Measurements from ENCODE around the gene CCNF. TPM values are rescaled to one million over a fixed set of nuclear protein-coding genes. Genes with fewer than 3 reads are reported as not detected.
A peak's percentile ranks its signal among the peaks of the same experiment; 100 is the strongest.

CCNF gene
- total RNA-seq, 1 donor from 2014 or later = 48.9 TPM

GRCh38 chr16:2482249-2482648 is 53.0 kb downstream of the CCNF start:
- H3K36me3 Mint-ChIP-seq (ENCODE audit: low read depth) = no peaks in the 10 kb centered on the region
- H3K9me3 Mint-ChIP-seq = no peaks in the 10 kb centered on the region
- H3K4me3 Mint-ChIP-seq (ENCODE audit: low read depth) = no peak overlapping the region
- DNase-seq (ENCODE audit: low spot score) = no peak
- no peaks in the 10 kb centered on the region for H3K27me3 Mint-ChIP-seq (ENCODE audit: low read depth)
- peaks cover 6% of the 10 kb centered on the region for H3K4me1 Mint-ChIP-seq (ENCODE audit: low read depth)
- intact Hi-C loops (cut with micrococcal nuclease) = no loop called here
- H3K27ac Mint-ChIP-seq = no peak overlapping the region

- Mint-ChIP-seq H3K4me3 (ENCODE audit: low read depth) (no peak overlapping the region), H3K27me3 (ENCODE audit: low read depth) (no peaks in the 10 kb centered on the region), H3K36me3 (ENCODE audit: low read depth) (no peaks in the 10 kb centered on the region), H3K9me3 (no peaks in the 10 kb centered on the region), H3K27ac (no peak overlapping the region), H3K4me1 (ENCODE audit: low read depth) (peaks cover 10% of the 10 kb centered on the region)
- intact Hi-C loops (cut with micrococcal nuclease) = no loop called here
- no peak for DNase-seq (ENCODE audit: low spot score)
Observed at GRCh38 chr16:2482708-2483534, 53.7 kb downstream of the CCNF start.

- DNase-seq (ENCODE audit: low spot score) = no peak
- H3K9me3 Mint-ChIP-seq = no peaks in the 10 kb centered on the region
- intact Hi-C loops (cut with micrococcal nuclease) = no loop called here
- no peaks in the 10 kb centered on the region for H3K36me3 Mint-ChIP-seq (ENCODE audit: low read depth)
- H3K4me1 Mint-ChIP-seq (ENCODE audit: low read depth) = peaks cover 13% of the 10 kb centered on the region
- H3K27ac Mint-ChIP-seq = no peak overlapping the region
- H3K27me3 Mint-ChIP-seq (ENCODE audit: low read depth) = no peaks in the 10 kb centered on the region
- H3K4me3 Mint-ChIP-seq (ENCODE audit: low read depth) = no peak overlapping the region
Observed at GRCh38 chr16:2483939-2484897, 55.0 kb downstream of the CCNF start.

GRCh38 chr16:2484898-2485508 is 55.8 kb downstream of the CCNF start:
- H3K4me1 Mint-ChIP-seq (ENCODE audit: low read depth) = peaks cover 13% of the 10 kb centered on the region
- intact Hi-C loops (cut with micrococcal nuclease) = no loop called here
- H3K4me3 Mint-ChIP-seq (ENCODE audit: low read depth) = no peak overlapping the region
- no peaks in the 10 kb centered on the region for H3K9me3 Mint-ChIP-seq
- DNase-seq (ENCODE audit: low spot score) = no peak
- no peaks in the 10 kb centered on the region for H3K36me3 Mint-ChIP-seq (ENCODE audit: low read depth)
- H3K27me3 Mint-ChIP-seq (ENCODE audit: low read depth) = no peaks in the 10 kb centered on the region
- H3K27ac Mint-ChIP-seq = no peak overlapping the region

GRCh38 chr16:2485811-2486507 is 56.7 kb downstream of the CCNF start:
- no peaks in the 10 kb centered on the region for H3K27me3 Mint-ChIP-seq (ENCODE audit: low read depth)
- no peaks in the 10 kb centered on the region for H3K9me3 Mint-ChIP-seq
- DNase-seq (ENCODE audit: low spot score) = no peak
- no peaks in the 10 kb centered on the region for H3K36me3 Mint-ChIP-seq (ENCODE audit: low read depth)
- no peak overlapping the region for H3K27ac Mint-ChIP-seq
- peaks cover 13% of the 10 kb centered on the region for H3K4me1 Mint-ChIP-seq (ENCODE audit: low read depth)
- intact Hi-C loops (cut with micrococcal nuclease) = no loop called here
- H3K4me3 Mint-ChIP-seq (ENCODE audit: low read depth) = no peak overlapping the region

- Mint-ChIP-seq H3K4me1 (ENCODE audit: low read depth) (peaks cover 13% of the 10 kb centered on the region), H3K4me3 (ENCODE audit: low read depth) (peak overlapping the region; percentile 31), H3K9me3 (no peaks in the 10 kb centered on the region), H3K27ac (peak overlapping the region; percentile 36), H3K27me3 (ENCODE audit: low read depth) (no peaks in the 10 kb centered on the region), H3K36me3 (ENCODE audit: low read depth) (no peaks in the 10 kb centered on the region)
- DNase-seq (ENCODE audit: low spot score) = peak; percentile 51
- intact Hi-C loops (cut with micrococcal nuclease) = no loop called here
Observed at GRCh38 chr16:2486645-2487516, 57.6 kb downstream of the CCNF start.

GRCh38 chr16:2487517-2487842 is 58.2 kb downstream of the CCNF start:
- no peaks in the 10 kb centered on the region for H3K9me3 Mint-ChIP-seq
- peaks cover 13% of the 10 kb centered on the region for H3K4me1 Mint-ChIP-seq (ENCODE audit: low read depth)
- H3K27me3 Mint-ChIP-seq (ENCODE audit: low read depth) = no peaks in the 10 kb centered on the region
- H3K27ac Mint-ChIP-seq = peak overlapping the region; percentile 36
- intact Hi-C loops (cut with micrococcal nuclease) = no loop called here
- H3K36me3 Mint-ChIP-seq (ENCODE audit: low read depth) = no peaks in the 10 kb centered on the region
- no peak for DNase-seq (ENCODE audit: low spot score)
- H3K4me3 Mint-ChIP-seq (ENCODE audit: low read depth) = peak overlapping the region; percentile 31

GRCh38 chr16:2487903-2488531 is 58.8 kb downstream of the CCNF start:
- H3K36me3 Mint-ChIP-seq (ENCODE audit: low read depth) = no peaks in the 10 kb centered on the region
- no peaks in the 10 kb centered on the region for H3K27me3 Mint-ChIP-seq (ENCODE audit: low read depth)
- no peak for DNase-seq (ENCODE audit: low spot score)
- peaks cover 13% of the 10 kb centered on the region for H3K4me1 Mint-ChIP-seq (ENCODE audit: low read depth)
- no peak overlapping the region for H3K27ac Mint-ChIP-seq
- H3K4me3 Mint-ChIP-seq (ENCODE audit: low read depth) = no peak overlapping the region
- intact Hi-C loops (cut with micrococcal nuclease) = no loop called here
- no peaks in the 10 kb centered on the region for H3K9me3 Mint-ChIP-seq

- Mint-ChIP-seq H3K27ac (no peak overlapping the region), H3K36me3 (ENCODE audit: low read depth) (no peaks in the 10 kb centered on the region), H3K9me3 (no peaks in the 10 kb centered on the region), H3K4me3 (ENCODE audit: low read depth) (no peak overlapping the region), H3K27me3 (ENCODE audit: low read depth) (no peaks in the 10 kb centered on the region), H3K4me1 (ENCODE audit: low read depth) (peaks cover 13% of the 10 kb centered on the region)
- DNase-seq (ENCODE audit: low spot score) = no peak
- intact Hi-C loops (cut with micrococcal nuclease) = no loop called here
Observed at GRCh38 chr16:2489581-2489980, 60.3 kb downstream of the CCNF start.

- H3K36me3 Mint-ChIP-seq (ENCODE audit: low read depth) = no peaks in the 10 kb centered on the region
- H3K9me3 Mint-ChIP-seq = no peaks in the 10 kb centered on the region
- intact Hi-C loops (cut with micrococcal nuclease) = no loop called here
- no peak for DNase-seq (ENCODE audit: low spot score)
- H3K4me3 Mint-ChIP-seq (ENCODE audit: low read depth) = no peak overlapping the region
- H3K4me1 Mint-ChIP-seq (ENCODE audit: low read depth) = peaks cover 13% of the 10 kb centered on the region
- H3K27me3 Mint-ChIP-seq (ENCODE audit: low read depth) = no peaks in the 10 kb centered on the region
- H3K27ac Mint-ChIP-seq = no peak overlapping the region
Observed at GRCh38 chr16:2490190-2491105, 61.2 kb downstream of the CCNF start.

- no peaks in the 10 kb centered on the region for H3K9me3 Mint-ChIP-seq
- no peaks in the 10 kb centered on the region for H3K36me3 Mint-ChIP-seq (ENCODE audit: low read depth)
- H3K4me1 Mint-ChIP-seq (ENCODE audit: low read depth) = peaks cover 6% of the 10 kb centered on the region
- no peaks in the 10 kb centered on the region for H3K27me3 Mint-ChIP-seq (ENCODE audit: low read depth)
- intact Hi-C loops (cut with micrococcal nuclease) = no loop called here
- no peak for DNase-seq (ENCODE audit: low spot score)
- H3K4me3 Mint-ChIP-seq (ENCODE audit: low read depth) = no peak overlapping the region
- no peak overlapping the region for H3K27ac Mint-ChIP-seq
Observed at GRCh38 chr16:2492292-2492691, 63.0 kb downstream of the CCNF start.

All from activated T-helper 2 cell treated with anti-CD3 and anti-CD28 coated beads, Interferon-gamma antibody, Interleukin-2, Interleukin-4, amounts not matched to agents 10 μg/mL and 5 μg/mL and 100 μg/mL, durations not matched to agents 14 hours and 24 hours and 36 hours (primary cell).